ENCODE measurements around the gene TIMM17B.

The TIMM17B gene

GRCh38 chrX:48924270-48924669, 26.7 kb upstream of the TIMM17B start:
- no peak for TF ChIP-seq CTCF (IDR thresholded peaks at IDR 0.05)

- TF ChIP-seq CTCF (IDR thresholded peaks at IDR 0.05), result no peak
Observed at GRCh38 chrX:48923771-48924170, 26.2 kb upstream of the TIMM17B start.

GRCh38 chrX:48920718-48921104, 23.1 kb upstream of the TIMM17B start:
- TF ChIP-seq CTCF (IDR thresholded peaks at IDR 0.05), result no peak

GRCh38 chrX:48919947-48920717, 22.6 kb upstream of the TIMM17B start:
- no peak for TF ChIP-seq CTCF (IDR thresholded peaks at IDR 0.05)

- no peak for TF ChIP-seq CTCF (IDR thresholded peaks at IDR 0.05)
Observed at GRCh38 chrX:48919360-48919841, 21.8 kb upstream of the TIMM17B start.

- no peak for TF ChIP-seq CTCF (IDR thresholded peaks at IDR 0.05)
Observed at GRCh38 chrX:48918643-48919340, 21.2 kb upstream of the TIMM17B start, which contains the start of gene PIM2. Gene PIM2, minus strand, starts transcription at chrX:48919024. Its CDS starts 190 bp downstream, at chrX:48918834.

- no peak for TF ChIP-seq CTCF (IDR thresholded peaks at IDR 0.05)
Observed at GRCh38 chrX:48918301-48918642, 20.7 kb upstream of the TIMM17B start.

All from LNCAP (cell line).